ENCODE data around the gene KIF1A. TPM values are rescaled to one million over a fixed set of nuclear protein-coding genes. Genes with fewer than 3 reads are reported as not detected.

KIF1A gene
- total and polyA plus RNA-seq, 2 of the 13 experiments (the other 11 are each of a cell fraction or from before 2014, with no cell fraction given): 0.01 TPM; not detected in 1

DNA sequence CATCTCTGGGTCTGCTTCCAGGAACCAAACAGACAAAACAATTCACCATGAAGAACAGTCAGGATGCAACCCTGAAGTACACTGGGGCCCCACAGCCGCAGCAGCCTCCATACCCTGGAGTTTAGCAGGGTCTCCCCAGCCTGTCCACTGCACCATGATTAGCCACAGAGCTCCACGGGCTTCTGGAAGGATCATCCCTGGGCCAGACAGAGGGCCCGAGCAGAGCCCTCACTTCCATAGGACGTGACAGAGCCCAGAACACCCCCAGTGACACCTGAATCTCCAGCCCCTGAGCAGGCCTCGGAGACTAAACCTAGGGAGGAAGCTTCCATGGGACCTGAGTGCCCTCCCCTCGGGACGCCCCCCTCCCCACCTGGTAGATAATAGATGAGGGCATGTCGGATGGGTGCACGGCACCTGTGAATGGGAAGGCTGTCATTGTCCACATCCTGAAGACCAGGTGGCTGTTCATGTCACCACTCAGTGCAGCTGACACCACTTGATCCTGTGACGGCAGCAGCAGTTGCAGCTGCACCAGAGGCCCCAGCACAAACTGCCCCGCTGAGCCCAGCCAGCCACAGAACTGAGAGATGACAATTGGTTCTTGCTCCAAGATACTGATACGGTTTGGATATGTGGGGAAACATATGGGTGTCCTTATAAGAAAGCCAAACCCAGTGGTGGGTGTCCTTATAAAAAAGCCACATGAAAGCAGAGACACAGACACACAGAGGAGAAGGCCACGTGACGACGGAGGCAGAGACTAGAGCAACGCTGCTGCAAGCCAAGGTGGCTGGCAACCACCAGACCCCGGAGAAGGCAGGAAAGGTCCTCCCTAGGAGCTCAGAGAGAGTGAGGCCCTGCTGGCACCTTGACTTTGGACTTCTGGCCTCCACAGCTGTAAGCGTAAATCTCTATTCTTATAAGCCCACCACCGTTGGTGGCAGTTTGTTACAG is 23.2 kb downstream of the KIF1A start:
- no peak for ATAC-seq
- Histone ChIP-seq H3K36me3 (replicated peaks in 1 of 2; ENCODE audit: control insufficient read depth in 1 of 2, insufficient read depth in 2 of 2, low read length in 2 of 2) (no peaks in the 10 kb centered on the region), H4K20me1 (ENCODE audit: insufficient read depth, low read length) (no peaks in the 10 kb centered on the region; the same call in 1 of the 2 replicates), H3K27me3 (ENCODE audit: control insufficient read depth in 1 of 2, insufficient read depth in 2 of 2, low read length in 2 of 2) (peaks cover 30 to 91% of the 10 kb centered on the region in 2 experiments), H3K4me2 (ENCODE audit: low read depth, low read length) (no peak overlapping the region), H3K9me3 (ENCODE audit: low read length) (no peaks in the 10 kb centered on the region), H3K4me3 (replicated peaks in 1 of 3; ENCODE audit: insufficient read depth in 1 of 3, low read depth in 2 of 3, low read length in 3 of 3) (no peak overlapping the region), H3K79me2 (ENCODE audit: insufficient read depth, low read length) (no peaks in the 10 kb centered on the region), H3K27ac (ENCODE audit: extremely low read length, insufficient read depth, low read length) (no peak overlapping the region), H3K4me1 (ENCODE audit: insufficient read depth, low read length) (peaks cover 19% of the 10 kb centered on the region), H2AFZ (ENCODE audit: low read length) (no peak overlapping the region), H3K9ac (ENCODE audit: insufficient read depth, low read depth, low read length) (no peak overlapping the region)
- POLR2A ChIA-PET: no interaction called here
- no peak for DNase-seq (ENCODE audit: low spot score)
- CTCF ChIA-PET (ENCODE audit: low intra/inter-chr PET ratio, low total read pairs): no interaction called here
- intact Hi-C loops (cut with micrococcal nuclease; ENCODE audit: unreplicated experiment) (no loop called here), in situ Hi-C loops (cut with HindIII; ENCODE audit: extremely low pct_ligation_motif_present, low pct_unique_long_range_greater_than_20kb) (no loop called here)
- BruUV-seq (replicated peaks): no TSS peak
- WGBS (ENCODE audit: low lambda C conversion rate): 58% methylated on average over 11 of the region's 19 CpGs
- no peak for FAIRE-seq
- TF ChIP-seq, protein P1, sequence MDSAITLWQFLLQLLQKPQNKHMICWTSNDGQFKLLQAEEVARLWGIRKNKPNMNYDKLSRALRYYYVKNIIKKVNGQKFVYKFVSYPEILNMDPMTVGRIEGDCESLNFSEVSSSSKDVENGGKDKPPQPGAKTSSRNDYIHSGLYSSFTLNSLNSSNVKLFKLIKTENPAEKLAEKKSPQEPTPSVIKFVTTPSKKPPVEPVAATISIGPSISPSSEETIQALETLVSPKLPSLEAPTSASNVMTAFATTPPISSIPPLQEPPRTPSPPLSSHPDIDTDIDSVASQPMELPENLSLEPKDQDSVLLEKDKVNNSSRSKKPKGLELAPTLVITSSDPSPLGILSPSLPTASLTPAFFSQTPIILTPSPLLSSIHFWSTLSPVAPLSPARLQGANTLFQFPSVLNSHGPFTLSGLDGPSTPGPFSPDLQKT (CRISPR knock-in tag; IDR thresholded peaks at IDR 0.05; ENCODE audit: borderline replicate concordance): no peak
- TF ChIP-seq ZNF513 (CRISPR knock-in tag; conservative IDR thresholded peaks at IDR 0.05): no peak
- TF ChIP-seq ZFP36L1 (CRISPR knock-in tag; IDR thresholded peaks at IDR 0.05): no peak
- no peak for TF ChIP-seq ZNF737 (CRISPR knock-in tag; IDR thresholded peaks at IDR 0.05; ENCODE audit: borderline replicate concordance)
- TF ChIP-seq, protein P2, sequence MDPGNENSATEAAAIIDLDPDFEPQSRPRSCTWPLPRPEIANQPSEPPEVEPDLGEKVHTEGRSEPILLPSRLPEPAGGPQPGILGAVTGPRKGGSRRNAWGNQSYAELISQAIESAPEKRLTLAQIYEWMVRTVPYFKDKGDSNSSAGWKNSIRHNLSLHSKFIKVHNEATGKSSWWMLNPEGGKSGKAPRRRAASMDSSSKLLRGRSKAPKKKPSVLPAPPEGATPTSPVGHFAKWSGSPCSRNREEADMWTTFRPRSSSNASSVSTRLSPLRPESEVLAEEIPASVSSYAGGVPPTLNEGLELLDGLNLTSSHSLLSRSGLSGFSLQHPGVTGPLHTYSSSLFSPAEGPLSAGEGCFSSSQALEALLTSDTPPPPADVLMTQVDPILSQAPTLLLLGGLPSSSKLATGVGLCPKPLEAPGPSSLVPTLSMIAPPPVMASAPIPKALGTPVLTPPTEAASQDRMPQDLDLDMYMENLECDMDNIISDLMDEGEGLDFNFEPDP (CRISPR knock-in tag; conservative IDR thresholded peaks at IDR 0.05): no peak
- TF ChIP-seq SNAPC2 (CRISPR knock-in tag; IDR thresholded peaks at IDR 0.05): no peak
- TF ChIP-seq CTCF (CRISPR knock-in tag; IDR thresholded peaks at IDR 0.05): no peak
- TF ChIP-seq, protein P3, sequence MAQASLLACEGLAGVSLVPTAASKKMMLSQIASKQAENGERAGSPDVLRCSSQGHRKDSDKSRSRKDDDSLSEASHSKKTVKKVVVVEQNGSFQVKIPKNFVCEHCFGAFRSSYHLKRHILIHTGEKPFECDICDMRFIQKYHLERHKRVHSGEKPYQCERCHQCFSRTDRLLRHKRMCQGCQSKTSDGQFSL (CRISPR knock-in tag; IDR thresholded peaks at IDR 0.05): no peak
- no peak for TF ChIP-seq HNRNPUL1 (IDR thresholded peaks at IDR 0.05; ENCODE audit: low read depth, low read length)
- no peak for TF ChIP-seq MYC (CRISPR knock-in tag; IDR thresholded peaks at IDR 0.05; ENCODE audit: borderline replicate concordance)
- no peak for TF ChIP-seq YEATS2 (CRISPR knock-in tag; IDR thresholded peaks at IDR 0.05; ENCODE audit: borderline replicate concordance)
- TF ChIP-seq CHD2 (IDR thresholded peaks at IDR 0.05; ENCODE audit: low read depth, low read length): no peak
